H1 (cell line): ENCODE results near the gene TSHZ2. TPM values are rescaled to one million over a fixed set of nuclear protein-coding genes. Genes with fewer than 3 reads are reported as not detected.

Experiments
- GTF2F1 ChIP-seq: IDR thresholded peaks from 2 replicates; pipeline ENCODE4 v1.6.1; 2012; ENCODE audit warnings: low read depth, low read length, improper control_type of control experiment, borderline replicate concordance
- JUND ChIP-seq: IDR thresholded peaks from 2 replicates; pipeline ENCODE4 v1.6.1; 2011; ENCODE audit warnings: mild to moderate bottlenecking, improper control_type of control experiment, low read length
- POLR2A ChIP-seq, 2 experiments: IDR thresholded peaks; 1 replicate in 1 of 2; 2 replicates in 1 of 2; pipeline ENCODE4 v1.6.1; 2011; ENCODE audit warnings: low read depth in 2 of 2, low read length in 2 of 2, mild to moderate bottlenecking in 2 of 2; ENCODE audit errors: control extremely low read depth in 1 of 2
- RAD21 ChIP-seq, 2 experiments: IDR thresholded peaks in 1 of 2; conservative IDR thresholded peaks in 1 of 2; 2 replicates each; pipeline ENCODE4 v1.6.1; 2011; ENCODE audit warnings: low read depth in 2 of 2, low read length in 2 of 2, improper control_type of control experiment in 1 of 2, inconsistent platforms in 1 of 2, mild to moderate bottlenecking in 1 of 2, moderate library complexity in 1 of 2
- SP2 ChIP-seq: IDR thresholded peaks from 2 replicates; pipeline ENCODE4 v1.6.1; 2012; ENCODE audit warnings: mild to moderate bottlenecking, low read length, inconsistent platforms
- SP4 ChIP-seq: IDR thresholded peaks from 2 replicates; pipeline ENCODE4 v1.6.1; 2012; ENCODE audit warnings: low read length, inconsistent platforms
- polyA plus RNA-seq, 7 experiments: library from polyadenylated mRNA; depleted of rRNA in 3 of 7; stranded (reverse) in 5 of 7; unstranded in 2 of 7; fragments of >200 nt in 5 of 7; fragments of 200-250 nt in 2 of 7; gene quantifications; 1 replicate in 5 of 7; 2 replicates in 1 of 7; 4 replicates in 1 of 7; pipeline versions ENCODE4 v1.2.1 to v1.2.3, GENCODE V29; 2011 to 2013; ENCODE audit warnings: missing spikeins in 2 of 7, mixed read lengths in 2 of 7
- total RNA-seq: library from RNA; stranded (reverse); fragmentation: NEBNext Ultra II Directional; extraction: Animal tissue kit (Norgen Biotek cat#: 25700); gene quantifications from 2 replicates; pipeline ENCODE4 v1.2.1, GENCODE V29; 2021
- TF ChIP-seq, protein P1 (sequence below): IDR thresholded peaks from 2 replicates; pipeline ENCODE4 v1.6.1; 2011; ENCODE audit warnings: low read length, improper control_type of control experiment
- TF ChIP-seq, protein P2 (sequence below): IDR thresholded peaks from 2 replicates; pipeline ENCODE4 v1.6.1; 2011; ENCODE audit warnings: low read depth, mild to moderate bottlenecking, low read length; ENCODE audit not compliant: insufficient read depth

Gene TSHZ2
- total and polyA plus RNA-seq, 2 of the 8 experiments (the other 6 are each of a cell fraction or from before 2014, with no cell fraction given), result 0.14 to 0.30 TPM

DNA sequence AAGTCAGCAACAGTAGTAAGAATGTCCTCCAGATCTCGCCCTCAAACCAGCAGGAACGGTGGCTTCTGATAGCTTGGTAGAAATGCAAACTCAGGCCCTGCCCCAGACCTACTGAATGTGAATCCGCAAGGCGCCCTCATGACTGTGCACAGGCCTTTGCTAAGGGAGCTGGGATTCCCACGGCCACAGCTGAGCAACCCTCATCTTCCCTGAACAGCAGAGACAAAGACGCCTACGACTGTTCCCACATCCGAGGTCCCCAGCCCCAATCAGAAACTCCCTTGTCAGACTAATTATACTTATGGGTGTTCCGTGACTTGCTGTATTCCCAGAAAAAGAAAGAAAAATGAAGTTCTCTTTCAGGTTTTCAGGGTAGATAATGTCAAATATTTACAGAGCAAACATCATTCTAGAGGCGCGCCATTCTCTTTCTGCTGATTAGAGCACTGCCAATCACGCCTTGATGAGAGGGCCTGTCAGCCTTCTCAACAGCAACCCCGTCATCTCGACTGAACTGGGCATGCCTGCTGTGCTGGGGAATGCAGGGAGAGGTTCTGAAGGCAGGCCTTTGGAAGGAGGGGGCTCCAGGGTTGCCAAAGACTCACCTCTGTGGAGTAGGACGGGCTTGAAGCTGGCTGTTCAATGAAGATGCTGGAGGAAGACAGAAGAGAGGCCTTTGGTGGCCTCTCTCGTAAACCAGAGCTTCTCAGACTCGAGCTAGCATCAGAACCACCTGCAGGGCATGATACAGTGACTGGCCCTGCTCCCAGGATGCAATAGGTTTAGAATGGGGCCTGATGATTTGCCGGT lies 541.5 kb downstream of the TSHZ2 start (continued):
- TF ChIP-seq, protein P1, sequence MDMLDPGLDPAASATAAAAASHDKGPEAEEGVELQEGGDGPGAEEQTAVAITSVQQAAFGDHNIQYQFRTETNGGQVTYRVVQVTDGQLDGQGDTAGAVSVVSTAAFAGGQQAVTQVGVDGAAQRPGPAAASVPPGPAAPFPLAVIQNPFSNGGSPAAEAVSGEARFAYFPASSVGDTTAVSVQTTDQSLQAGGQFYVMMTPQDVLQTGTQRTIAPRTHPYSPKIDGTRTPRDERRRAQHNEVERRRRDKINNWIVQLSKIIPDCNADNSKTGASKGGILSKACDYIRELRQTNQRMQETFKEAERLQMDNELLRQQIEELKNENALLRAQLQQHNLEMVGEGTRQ, result no peak
- no peak for TF ChIP-seq GTF2F1
- no peak for TF ChIP-seq SP4
- TF ChIP-seq POLR2A (IDR thresholded peaks at IDR 0.05; ENCODE audit: control extremely low read depth in 1 of 2, low read depth in 2 of 2, low read length in 2 of 2), result no peak
- TF ChIP-seq, protein P2, sequence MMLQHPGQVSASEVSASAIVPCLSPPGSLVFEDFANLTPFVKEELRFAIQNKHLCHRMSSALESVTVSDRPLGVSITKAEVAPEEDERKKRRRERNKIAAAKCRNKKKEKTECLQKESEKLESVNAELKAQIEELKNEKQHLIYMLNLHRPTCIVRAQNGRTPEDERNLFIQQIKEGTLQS, result no peak
- no peak for TF ChIP-seq JUND
- TF ChIP-seq SP2, result no peak
- TF ChIP-seq RAD21 (IDR thresholded peaks at IDR 0.05 in 1 of 2, conservative IDR thresholded peaks at IDR 0.05 in 1 of 2; ENCODE audit: low read depth in 2 of 2, low read length in 2 of 2), result no peak
- TF ChIP-seq, all 59 proteins: peak for 0
